Stimulated activated naive CD4-positive, alpha-beta T cell (primary cell): Measurements from ENCODE around the gene E2F1.

Source experiments
- DNase-seq, 6 experiments: peaks; one replicate each; lab custom pipeline; 2025; lab: John Stamatoyannopoulos, UW

The E2F1 gene

GRCh38 chr20:33686100-33686983 lies at the start of gene E2F1:
TSS of gene E2F1 (minus strand) at chr20:33686385. CDS start at chr20:33686264, 121 bp downstream.
- peak; percentile 81 to 94 (median 88) for DNase-seq

- DNase-seq: no peak
These were observed 47.7 kb upstream of the E2F1 start for GRCh38 chr20:33733654-33734576.

GRCh38 chr20:33732166-33732970 lies 46.2 kb upstream of the E2F1 start:
- DNase-seq: peak; percentile 66 to 96 (median 84)

- DNase-seq: peak; percentile 78 to 96 (median 84)
These were observed 45.5 kb upstream of the E2F1 start, which contains the start of gene ZNF341 for GRCh38 chr20:33731693-33732165. TSS of gene ZNF341 (plus strand) at chr20:33731996. CDS start at chr20:33732022, 26 bp downstream.

GRCh38 chr20:33730946-33731692 lies 44.9 kb upstream of the E2F1 start:
- no peak for DNase-seq

- no peak for DNase-seq
These were observed 42.9 kb upstream of the E2F1 start for GRCh38 chr20:33729101-33729500.

GRCh38 chr20:33728463-33728862 lies 42.3 kb upstream of the E2F1 start:
- no peak for DNase-seq

- no peak for DNase-seq
These were observed 41.6 kb upstream of the E2F1 start for GRCh38 chr20:33727806-33728205.

GRCh38 chr20:33727115-33727479 lies 40.9 kb upstream of the E2F1 start:
- DNase-seq: no peak

GRCh38 chr20:33725607-33726264 lies 39.6 kb upstream of the E2F1 start:
- no peak for DNase-seq

- no peak for DNase-seq
These were observed 38.4 kb upstream of the E2F1 start for GRCh38 chr20:33724439-33725094.

- DNase-seq: no peak
These were observed 35.4 kb upstream of the E2F1 start for GRCh38 chr20:33721391-33722140.

GRCh38 chr20:33719989-33720709 lies 34.0 kb upstream of the E2F1 start, which contains the start of gene PXMP4:
TSS of gene PXMP4 (minus strand) at chr20:33720310. CDS start at chr20:33720207, 103 bp downstream.
- peak; percentile 81 to 96 (median 92) for DNase-seq

- no peak for DNase-seq
These were observed 33.2 kb upstream of the E2F1 start for GRCh38 chr20:33719277-33719988.

GRCh38 chr20:33716498-33716897 lies 30.3 kb upstream of the E2F1 start:
- DNase-seq: no peak

- no peak for DNase-seq
These were observed 27.7 kb upstream of the E2F1 start for GRCh38 chr20:33713865-33714367.

GRCh38 chr20:33711446-33711738 lies 25.2 kb upstream of the E2F1 start:
- DNase-seq: no peak
